HG03354 (cell line): ENCODE data around the gene LCN1.
"Not testable (repeated sequence)": the region's sequence is repeated elsewhere in the genome, so short reads cannot be mapped to it uniquely, and the experiment has no call there.

Experiments used
- ATAC-seq: cut with Tn5 transposase; IDR thresholded peaks from one replicate; pipeline ENCODE4 v1.9.1; 2021; ENCODE audit warnings: mild to moderate bottlenecking; ENCODE audit not compliant: unreplicated experiment, poor library complexity, severe bottlenecking

The LCN1 gene

GRCh38 chr9:135502873-135503321 is 18.3 kb upstream of the LCN1 start:
- no peak for ATAC-seq

DNA sequence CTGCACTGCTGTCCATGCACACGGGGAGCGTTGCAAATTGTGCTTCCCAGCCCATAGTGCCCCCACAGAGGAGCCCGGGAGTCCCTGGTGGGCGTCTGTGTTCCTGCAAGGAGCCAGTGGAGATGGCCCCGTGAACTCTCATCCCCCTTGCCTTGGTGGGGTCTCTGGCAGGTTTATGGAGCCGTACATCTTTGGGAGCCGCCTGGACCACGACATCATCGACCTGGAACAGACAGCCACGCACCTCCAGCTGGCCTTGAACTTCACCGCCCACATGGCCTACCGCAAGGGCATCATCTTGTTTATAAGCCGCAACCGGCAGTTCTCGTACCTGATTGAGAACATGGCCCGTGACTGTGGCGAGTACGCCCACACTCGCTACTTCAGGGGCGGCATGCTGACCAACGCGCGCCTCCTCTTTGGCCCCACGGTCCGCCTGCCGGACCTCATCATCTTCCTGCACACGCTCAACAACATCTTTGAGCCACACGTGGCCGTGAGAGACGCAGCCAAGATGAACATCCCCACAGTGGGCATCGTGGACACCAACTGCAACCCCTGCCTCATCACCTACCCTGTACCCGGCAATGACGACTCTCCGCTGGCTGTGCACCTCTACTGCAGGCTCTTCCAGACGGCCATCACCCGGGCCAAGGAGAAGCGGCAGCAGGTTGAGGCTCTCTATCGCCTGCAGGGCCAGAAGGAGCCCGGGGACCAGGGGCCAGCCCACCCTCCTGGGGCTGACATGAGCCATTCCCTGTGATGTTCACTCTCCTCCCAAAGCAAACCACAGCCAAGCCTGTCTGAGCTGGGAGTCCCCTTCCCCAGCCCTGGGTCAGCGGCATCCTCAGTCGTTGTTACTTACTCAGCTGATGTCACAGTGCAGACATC is 17.6 kb upstream of the LCN1 start:
- ATAC-seq: no peak

- ATAC-seq: no peak
Observed at GRCh38 chr9:135504262-135505243, 16.7 kb upstream of the LCN1 start.

DNA sequence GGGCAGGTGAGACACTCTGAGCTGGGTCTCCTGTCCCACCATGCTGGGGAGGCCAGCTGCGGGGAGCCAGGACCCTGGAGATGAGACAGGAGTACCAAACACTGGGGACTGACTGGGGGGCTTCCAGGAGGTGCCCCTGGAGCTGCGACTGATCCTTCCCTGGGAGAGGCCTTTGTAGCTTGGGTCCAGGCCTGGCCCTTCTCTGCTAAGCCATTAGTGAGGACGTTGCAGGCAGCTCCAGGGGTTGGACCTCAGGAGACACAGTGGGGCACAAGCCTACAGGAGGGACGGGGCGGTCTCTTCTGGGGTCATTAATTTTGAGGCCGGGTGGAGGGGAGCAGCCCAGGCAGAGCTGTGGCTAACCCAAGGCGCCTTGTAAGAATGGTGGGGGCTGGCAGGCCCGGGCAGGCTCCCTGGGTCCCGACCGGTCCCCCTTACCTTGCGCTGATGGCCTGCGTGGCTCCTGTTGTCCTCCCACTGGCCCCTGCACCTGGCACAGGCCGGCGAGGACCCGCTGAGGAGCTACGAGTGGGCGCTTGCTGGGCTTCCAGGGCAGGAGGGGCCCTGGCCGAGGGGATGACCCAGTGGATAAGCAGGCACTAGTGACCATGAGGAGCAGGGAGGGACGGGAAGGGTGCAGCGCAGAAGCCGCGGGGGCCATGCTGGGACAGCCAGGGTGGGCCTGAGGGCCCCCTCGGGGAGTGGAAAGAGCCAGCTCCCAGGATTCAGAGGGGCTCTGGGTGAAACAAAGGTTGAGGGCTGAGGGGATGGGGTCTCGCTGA is 15.6 kb upstream of the LCN1 start:
- no peak for ATAC-seq

- ATAC-seq: no peak
Observed at GRCh38 chr9:135506327-135507103, 14.7 kb upstream of the LCN1 start.

DNA sequence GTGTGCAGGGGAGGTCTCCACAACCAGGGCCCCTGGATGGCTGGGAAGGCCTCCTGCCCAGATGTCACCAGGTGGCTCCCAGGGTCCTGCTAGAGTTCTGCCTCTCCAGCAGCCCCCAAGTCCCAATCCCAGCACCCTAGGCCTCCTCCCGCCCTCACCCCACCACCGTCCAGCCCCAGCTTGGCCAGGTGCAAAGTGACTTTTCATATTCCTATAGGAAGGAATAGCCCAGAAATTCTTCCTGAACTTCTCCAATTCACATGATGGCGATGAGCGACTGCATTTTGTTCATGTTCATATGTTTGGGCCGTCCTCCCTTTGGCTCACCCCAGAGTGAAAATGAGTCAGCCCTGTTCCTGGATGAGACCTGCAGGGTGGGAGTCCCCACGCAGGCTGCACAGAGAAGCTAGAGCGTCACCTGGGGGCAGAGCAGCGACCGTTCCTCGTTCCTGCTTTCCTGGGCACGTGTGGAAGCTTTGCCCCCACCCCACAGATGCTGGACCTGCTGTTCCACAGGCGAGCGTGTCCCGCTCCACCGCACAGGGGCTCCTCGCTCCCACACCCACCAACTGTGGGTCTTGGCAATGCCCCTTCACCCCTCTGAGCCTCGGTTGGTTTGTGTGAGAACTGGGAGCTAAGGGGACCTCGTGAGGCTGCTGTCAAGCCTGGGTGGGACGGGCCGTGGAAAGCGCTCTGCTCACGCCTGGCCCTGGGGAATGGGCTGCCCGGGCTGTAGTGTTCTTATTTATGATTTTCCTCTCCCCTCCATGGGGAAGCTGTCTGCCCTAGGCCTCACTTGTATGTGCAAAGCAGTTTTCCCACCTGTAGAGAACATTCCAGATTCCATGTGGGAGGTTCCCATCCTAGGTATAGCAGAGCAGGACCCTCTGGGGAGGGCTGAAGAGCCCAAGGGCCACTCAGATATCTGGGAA is 13.9 kb upstream of the LCN1 start:
- no peak for ATAC-seq

DNA sequence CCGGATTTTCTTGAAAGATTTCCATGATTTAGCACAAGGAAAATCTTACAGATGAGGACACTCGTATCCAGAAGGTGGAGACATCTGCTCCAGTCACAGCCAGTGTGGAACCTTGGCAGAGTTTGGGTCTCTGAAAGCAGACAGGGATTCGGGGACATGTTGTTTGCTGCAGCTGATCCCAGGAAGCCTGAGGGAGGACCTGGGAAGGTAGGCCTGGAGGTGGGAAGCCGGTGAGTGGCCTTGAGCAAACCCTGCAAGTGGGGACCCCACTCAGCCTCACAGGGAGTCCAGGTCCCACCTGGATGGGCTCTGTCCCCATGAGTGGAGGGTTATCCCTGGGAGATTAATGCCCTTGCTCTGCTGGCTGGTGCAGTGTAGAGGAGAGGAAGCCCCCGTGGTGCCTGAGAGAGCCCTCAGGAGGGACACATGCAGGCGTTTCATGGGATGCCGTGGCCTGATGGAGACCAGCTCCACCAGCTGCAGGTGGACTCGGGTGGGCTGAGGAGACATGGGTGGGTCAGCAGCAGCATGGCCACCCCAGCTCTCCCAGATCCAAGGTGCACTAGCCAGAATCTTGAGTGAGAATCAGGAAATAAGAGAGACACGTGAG is 12.9 kb upstream of the LCN1 start:
- no peak for ATAC-seq

- no peak for ATAC-seq
Observed at GRCh38 chr9:135509458-135509857, 11.8 kb upstream of the LCN1 start.

GRCh38 chr9:135512241-135512603 is 9.0 kb upstream of the LCN1 start:
- no peak for ATAC-seq

- no peak for ATAC-seq
Observed at GRCh38 chr9:135512904-135513303, 8.3 kb upstream of the LCN1 start.

- ATAC-seq: no peak
Observed at GRCh38 chr9:135513351-135513846, 7.8 kb upstream of the LCN1 start.

- not testable (repeated sequence) for ATAC-seq
Observed at GRCh38 chr9:135513906-135514305, 7.3 kb upstream of the LCN1 start.

GRCh38 chr9:135514342-135515082 is 6.7 kb upstream of the LCN1 start:
- no peak for ATAC-seq

- ATAC-seq: no peak
Observed at GRCh38 chr9:135515083-135515951, 5.9 kb upstream of the LCN1 start.

- no peak for ATAC-seq
Observed at GRCh38 chr9:135516132-135516860, 4.9 kb upstream of the LCN1 start.
